H9 (cell line): ENCODE results near the gene KDM4C. TPM values are rescaled to one million over a fixed set of nuclear protein-coding genes. Genes with fewer than 3 reads are reported as not detected.

Experiments
- DNase-seq: peaks from one replicate; pipeline ENCODE4 v3.0.0-alpha.2; 2017
- H2AFZ ChIP-seq: one replicate; pipeline ENCODE4 v1.6.1; 2013; ENCODE audit warnings: mild to moderate bottlenecking, low read length, control low read depth, moderate library complexity
- H2AK5ac ChIP-seq: 2 replicates; pipeline ENCODE4 v1.6.1; 2013; ENCODE audit warnings: low read length, control low read depth, mixed read lengths; ENCODE audit not compliant: insufficient read length
- H2BK120ac ChIP-seq: one replicate; pipeline ENCODE4 v1.6.1; 2013; ENCODE audit warnings: low read depth, mild to moderate bottlenecking, low read length, control low read depth, inconsistent platforms; ENCODE audit not compliant: poor library complexity, severe bottlenecking
- H2BK12ac ChIP-seq: 2 replicates; pipeline ENCODE4 v1.6.1; 2013; ENCODE audit warnings: low read length, control low read depth, mixed read lengths, low read depth; ENCODE audit not compliant: insufficient read length
- H2BK15ac ChIP-seq: 2 replicates; pipeline ENCODE4 v1.6.1; 2013; ENCODE audit warnings: low read depth, low read length, control low read depth
- H2BK20ac ChIP-seq: one replicate; pipeline ENCODE4 v1.6.1; 2013; ENCODE audit warnings: low read depth, mild to moderate bottlenecking, low read length, control low read depth, inconsistent platforms; ENCODE audit not compliant: poor library complexity, severe bottlenecking
- H2BK5ac ChIP-seq: 2 replicates; pipeline ENCODE4 v1.6.1; 2013; ENCODE audit warnings: low read length, control low read depth, mixed read lengths; ENCODE audit not compliant: insufficient read length
- H3K14ac ChIP-seq: 2 replicates; pipeline ENCODE4 v1.6.1; 2013; ENCODE audit warnings: low read length, control low read depth; ENCODE audit not compliant: insufficient read depth
- H3K18ac ChIP-seq: 2 replicates; pipeline ENCODE4 v1.6.1; 2013; ENCODE audit warnings: low read depth, mild to moderate bottlenecking, mixed read lengths, low read length, control low read depth; ENCODE audit not compliant: insufficient read length
- H3K23ac ChIP-seq: 2 replicates; pipeline ENCODE4 v1.6.1; 2013; ENCODE audit warnings: low read length, control low read depth, mixed read lengths, low read depth; ENCODE audit not compliant: insufficient read length
- H3K23me2 ChIP-seq: 2 replicates; pipeline ENCODE4 v1.6.1; 2013; ENCODE audit warnings: low read depth, mild to moderate bottlenecking, mixed read lengths, low read length, control low read depth; ENCODE audit not compliant: insufficient read length, poor library complexity, severe bottlenecking
- H3K27ac ChIP-seq: 2 replicates; pipeline ENCODE4 v1.5.1; 2013; ENCODE audit warnings: low read length, control low read depth, mixed read lengths, low read depth; ENCODE audit not compliant: insufficient read length
- H3K27me3 ChIP-seq: 2 replicates; pipeline ENCODE4 v1.6.1; 2013; ENCODE audit warnings: low read length, control low read depth, inconsistent platforms; ENCODE audit not compliant: insufficient read depth
- H3K4ac ChIP-seq: 2 replicates; pipeline ENCODE4 v1.6.1; 2013; ENCODE audit warnings: low read depth, mild to moderate bottlenecking, control low read depth, inconsistent platforms, low read length, moderate library complexity
- H3K4me1 ChIP-seq: 2 replicates; pipeline ENCODE4 v1.6.1; 2013; ENCODE audit warnings: low read length, control low read depth, inconsistent platforms; ENCODE audit not compliant: insufficient read depth
- H3K4me2 ChIP-seq: 2 replicates; pipeline ENCODE4 v1.6.1; 2013; ENCODE audit warnings: low read length, control low read depth, mixed read lengths; ENCODE audit not compliant: insufficient read length, insufficient read depth
- H3K56ac ChIP-seq: 2 replicates; pipeline ENCODE4 v1.6.1; 2013; ENCODE audit warnings: low read depth, mild to moderate bottlenecking, mixed read lengths, low read length, control low read depth; ENCODE audit not compliant: insufficient read length
- H3K79me1 ChIP-seq: 2 replicates; pipeline ENCODE4 v1.6.1; 2013; ENCODE audit warnings: low read depth, mild to moderate bottlenecking, moderate library complexity, low read length, control low read depth, inconsistent platforms; ENCODE audit not compliant: insufficient read depth, poor library complexity, severe bottlenecking
- H3K79me2 ChIP-seq: 2 replicates; pipeline ENCODE4 v1.6.1; 2013; ENCODE audit warnings: low read length, control low read depth, inconsistent platforms; ENCODE audit not compliant: insufficient read depth
- H3K9ac ChIP-seq: 2 replicates; pipeline ENCODE4 v1.6.1; 2013; ENCODE audit warnings: low read length, control low read depth, mixed read lengths; ENCODE audit not compliant: insufficient read length; ENCODE audit errors: extremely low read depth
- H3K9me3 ChIP-seq: one replicate; pipeline ENCODE4 v1.6.1; 2013; ENCODE audit warnings: low read depth, low read length, inconsistent platforms; ENCODE audit not compliant: control insufficient read depth
- H3T11ph ChIP-seq: one replicate; pipeline ENCODE4 v1.6.1; 2013; ENCODE audit warnings: mild to moderate bottlenecking, low read length, control low read depth, inconsistent platforms
- H4K20me1 ChIP-seq: one replicate; pipeline ENCODE4 v1.6.1; 2013; ENCODE audit not compliant: control insufficient read depth, insufficient read length, insufficient read depth
- H4K5ac ChIP-seq: 2 replicates; pipeline ENCODE4 v1.6.1; 2013; ENCODE audit warnings: low read depth, mild to moderate bottlenecking, mixed read lengths, low read length, control low read depth; ENCODE audit not compliant: insufficient read length
- H4K8ac ChIP-seq: replicated peaks from 2 replicates; pipeline ENCODE4 v1.6.1; 2013; ENCODE audit warnings: low read length, control low read depth, mixed read lengths, low read depth; ENCODE audit not compliant: insufficient read length
- H4K91ac ChIP-seq: 2 replicates; pipeline ENCODE4 v1.6.1; 2013; ENCODE audit warnings: low read depth, mild to moderate bottlenecking, moderate library complexity, mixed read lengths, low read length, control low read depth; ENCODE audit not compliant: insufficient read length
- H3K27ac Mint-ChIP-seq, 3 experiments: 2 replicates in 2 of 3; 3 replicates in 1 of 3; pipeline ENCODE4 v1.8.0; 2020 to 2021; ENCODE audit warnings: mixed read lengths in 3 of 3, mild to moderate bottlenecking in 1 of 3, moderate library complexity in 1 of 3
- H3K27me3 Mint-ChIP-seq: 2 replicates; pipeline ENCODE4 v1.8.0; 2021; ENCODE audit warnings: low read depth, mild to moderate bottlenecking, moderate library complexity, mixed read lengths
- H3K36me3 Mint-ChIP-seq, 3 experiments: 2 replicates in 2 of 3; 3 replicates in 1 of 3; pipeline ENCODE4 v1.8.0; 2020 to 2021; ENCODE audit warnings: low read depth in 3 of 3, mixed read lengths in 3 of 3; ENCODE audit not compliant: insufficient read depth in 1 of 3
- H3K4me1 Mint-ChIP-seq, 2 experiments: 2 replicates each; pipeline ENCODE4 v1.8.0; 2020; ENCODE audit warnings: mixed read lengths in 2 of 2
- H3K4me3 Mint-ChIP-seq, 2 experiments: 2 replicates in 1 of 2; 3 replicates in 1 of 2; pipeline ENCODE4 v1.8.0; 2020 to 2021; ENCODE audit warnings: mild to moderate bottlenecking in 2 of 2, mixed read lengths in 2 of 2, moderate library complexity in 1 of 2
- H3K9me3 Mint-ChIP-seq, 2 experiments: 2 replicates in 1 of 2; 3 replicates in 1 of 2; pipeline ENCODE4 v1.8.0; 2020; ENCODE audit warnings: mild to moderate bottlenecking in 2 of 2, mixed read lengths in 2 of 2, moderate library complexity in 1 of 2
- CTCF ChIP-seq: fragments of 200-600 bp; sonication (generic); conservative IDR thresholded peaks from 3 replicates; pipeline ENCODE4 v1.8.0; 2021; ENCODE audit warnings: antibody characterized with exemption, mild to moderate bottlenecking
- WGBS: extraction: QIAGEN DNeasy Blood & Tissue Kit; methylation state at CpG from one replicate; pipeline ENCODE4 v1.1.7; 2013; ENCODE audit warnings: missing lambda C conversion rate, low lambda C conversion rate, mixed read lengths; ENCODE audit not compliant: insufficient read length; ENCODE audit errors: extremely low coverage; 5-methylcytosine and 5-hydroxymethylcytosine counted together
- total RNA-seq: library from RNA; stranded (reverse); gene quantifications from 2 replicates; pipeline ENCODE4 v1.2.1, GENCODE V29; 2021

KDM4C gene
- total RNA-seq, 1 experiment from 2014 or later: 24.0 TPM

- H3K18ac ChIP-seq: no peak overlapping the region
- no peak overlapping the region for H3K56ac ChIP-seq
- H2AK5ac ChIP-seq: no peak overlapping the region
- peaks cover 0 to 6% (median 4%) of the 10 kb centered on the region in 3 experiments; a peak in 5 of 7 replicates for H3K36me3 Mint-ChIP-seq
- no peak overlapping the region for H2BK12ac ChIP-seq
- no peak overlapping the region for H3K4ac ChIP-seq
- no peak overlapping the region for H3K9ac ChIP-seq
- no peak overlapping the region for H3T11ph ChIP-seq
- no peak overlapping the region for H3K4me2 ChIP-seq
- H4K20me1 ChIP-seq: no peaks in the 10 kb centered on the region
- H2AFZ ChIP-seq: no peak overlapping the region
- no peaks in the 10 kb centered on the region for H3K9me3 ChIP-seq
- H3K9me3 Mint-ChIP-seq: no peaks in the 10 kb centered on the region
- no peak overlapping the region for H4K8ac ChIP-seq
- H3K23ac ChIP-seq: no peak overlapping the region
- no CpG with 5 or more reads among the region's 13 CpGs for WGBS
- no peaks in the 10 kb centered on the region for H3K27me3 ChIP-seq
- no peaks in the 10 kb centered on the region for H3K79me2 ChIP-seq
- no peak overlapping the region for H3K14ac ChIP-seq
- no peak for DNase-seq
- H3K4me1 Mint-ChIP-seq: peaks cover 3 to 9% of the 10 kb centered on the region in 2 experiments
- no peak for TF ChIP-seq CTCF
- no peaks in the 10 kb centered on the region for H3K79me1 ChIP-seq
- H2BK20ac ChIP-seq: no peak overlapping the region
- H3K4me3 Mint-ChIP-seq: no peak overlapping the region
- no peak overlapping the region for H2BK120ac ChIP-seq
- no peak overlapping the region for H2BK15ac ChIP-seq
- no peaks in the 10 kb centered on the region for H3K4me1 ChIP-seq
- no peak overlapping the region for H2BK5ac ChIP-seq
- no peak overlapping the region for H3K27ac ChIP-seq
- no peak overlapping the region for H4K5ac ChIP-seq
- no peak overlapping the region for H4K91ac ChIP-seq
- H3K27ac Mint-ChIP-seq: peak overlapping the region in 1 of 3 experiments; percentile 65; a peak in 1 of 7 replicates
- no peaks in the 10 kb centered on the region for H3K23me2 ChIP-seq
- no peaks in the 10 kb centered on the region for H3K27me3 Mint-ChIP-seq
These were observed 406.9 kb downstream of the KDM4C start for GRCh38 chr9:7164440-7165330.
